ENCODE measurements around the gene SLC9A9.

DNA sequence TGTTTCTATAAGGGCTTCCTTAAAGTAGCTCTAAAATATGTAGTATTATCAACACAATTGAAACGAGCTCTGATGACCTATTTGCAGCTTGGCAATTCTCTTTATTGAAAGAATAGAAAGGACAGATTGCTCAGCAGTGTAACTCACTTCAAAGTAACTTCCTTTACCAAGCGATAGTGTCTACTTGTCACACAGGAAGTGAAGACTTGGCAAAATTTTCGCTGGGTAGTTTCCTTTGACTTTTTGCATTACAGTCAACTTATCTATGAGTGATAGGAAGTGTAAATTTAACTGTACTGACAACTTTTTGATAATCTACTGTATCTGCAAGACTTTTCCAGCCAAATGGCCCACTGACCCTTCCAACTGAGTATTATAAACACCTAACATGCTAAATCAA is 22.8 kb downstream of the SLC9A9 start:
- TF ChIP-seq, protein P1, sequence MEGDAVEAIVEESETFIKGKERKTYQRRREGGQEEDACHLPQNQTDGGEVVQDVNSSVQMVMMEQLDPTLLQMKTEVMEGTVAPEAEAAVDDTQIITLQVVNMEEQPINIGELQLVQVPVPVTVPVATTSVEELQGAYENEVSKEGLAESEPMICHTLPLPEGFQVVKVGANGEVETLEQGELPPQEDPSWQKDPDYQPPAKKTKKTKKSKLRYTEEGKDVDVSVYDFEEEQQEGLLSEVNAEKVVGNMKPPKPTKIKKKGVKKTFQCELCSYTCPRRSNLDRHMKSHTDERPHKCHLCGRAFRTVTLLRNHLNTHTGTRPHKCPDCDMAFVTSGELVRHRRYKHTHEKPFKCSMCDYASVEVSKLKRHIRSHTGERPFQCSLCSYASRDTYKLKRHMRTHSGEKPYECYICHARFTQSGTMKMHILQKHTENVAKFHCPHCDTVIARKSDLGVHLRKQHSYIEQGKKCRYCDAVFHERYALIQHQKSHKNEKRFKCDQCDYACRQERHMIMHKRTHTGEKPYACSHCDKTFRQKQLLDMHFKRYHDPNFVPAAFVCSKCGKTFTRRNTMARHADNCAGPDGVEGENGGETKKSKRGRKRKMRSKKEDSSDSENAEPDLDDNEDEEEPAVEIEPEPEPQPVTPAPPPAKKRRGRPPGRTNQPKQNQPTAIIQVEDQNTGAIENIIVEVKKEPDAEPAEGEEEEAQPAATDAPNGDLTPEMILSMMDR (IDR thresholded peaks at IDR 0.05; ENCODE audit: low read depth, low read length, missing input control), result no peak
- TF ChIP-seq, protein P2, sequence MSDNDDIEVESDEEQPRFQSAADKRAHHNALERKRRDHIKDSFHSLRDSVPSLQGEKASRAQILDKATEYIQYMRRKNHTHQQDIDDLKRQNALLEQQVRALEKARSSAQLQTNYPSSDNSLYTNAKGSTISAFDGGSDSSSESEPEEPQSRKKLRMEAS (IDR thresholded peaks at IDR 0.05), result no peak
- TF ChIP-seq RXRA (IDR thresholded peaks at IDR 0.05), result no peak
- no peak for TF ChIP-seq GABPA (IDR thresholded peaks at IDR 0.05 in 1 of 2, conservative IDR thresholded peaks at IDR 0.05 in 1 of 2)
- no peak for TF ChIP-seq TAF1 (conservative IDR thresholded peaks at IDR 0.05)
- TF ChIP-seq JUND (IDR thresholded peaks at IDR 0.05), result no peak
- TF ChIP-seq, protein P3, sequence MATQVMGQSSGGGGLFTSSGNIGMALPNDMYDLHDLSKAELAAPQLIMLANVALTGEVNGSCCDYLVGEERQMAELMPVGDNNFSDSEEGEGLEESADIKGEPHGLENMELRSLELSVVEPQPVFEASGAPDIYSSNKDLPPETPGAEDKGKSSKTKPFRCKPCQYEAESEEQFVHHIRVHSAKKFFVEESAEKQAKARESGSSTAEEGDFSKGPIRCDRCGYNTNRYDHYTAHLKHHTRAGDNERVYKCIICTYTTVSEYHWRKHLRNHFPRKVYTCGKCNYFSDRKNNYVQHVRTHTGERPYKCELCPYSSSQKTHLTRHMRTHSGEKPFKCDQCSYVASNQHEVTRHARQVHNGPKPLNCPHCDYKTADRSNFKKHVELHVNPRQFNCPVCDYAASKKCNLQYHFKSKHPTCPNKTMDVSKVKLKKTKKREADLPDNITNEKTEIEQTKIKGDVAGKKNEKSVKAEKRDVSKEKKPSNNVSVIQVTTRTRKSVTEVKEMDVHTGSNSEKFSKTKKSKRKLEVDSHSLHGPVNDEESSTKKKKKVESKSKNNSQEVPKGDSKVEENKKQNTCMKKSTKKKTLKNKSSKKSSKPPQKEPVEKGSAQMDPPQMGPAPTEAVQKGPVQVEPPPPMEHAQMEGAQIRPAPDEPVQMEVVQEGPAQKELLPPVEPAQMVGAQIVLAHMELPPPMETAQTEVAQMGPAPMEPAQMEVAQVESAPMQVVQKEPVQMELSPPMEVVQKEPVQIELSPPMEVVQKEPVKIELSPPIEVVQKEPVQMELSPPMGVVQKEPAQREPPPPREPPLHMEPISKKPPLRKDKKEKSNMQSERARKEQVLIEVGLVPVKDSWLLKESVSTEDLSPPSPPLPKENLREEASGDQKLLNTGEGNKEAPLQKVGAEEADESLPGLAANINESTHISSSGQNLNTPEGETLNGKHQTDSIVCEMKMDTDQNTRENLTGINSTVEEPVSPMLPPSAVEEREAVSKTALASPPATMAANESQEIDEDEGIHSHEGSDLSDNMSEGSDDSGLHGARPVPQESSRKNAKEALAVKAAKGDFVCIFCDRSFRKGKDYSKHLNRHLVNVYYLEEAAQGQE (IDR thresholded peaks at IDR 0.05), result no peak
- TF ChIP-seq SP1 (IDR thresholded peaks at IDR 0.05), result no peak
- no peak for TF ChIP-seq RAD21 (IDR thresholded peaks at IDR 0.05)
